Gastroesophageal sphincter (tissue), 4 donors: ENCODE data around the gene LGALS9. TPM values are rescaled to one million over a fixed set of nuclear protein-coding genes. Genes with fewer than 3 reads are reported as not detected.
"Not testable (repeated sequence)": the region's sequence is repeated elsewhere in the genome, so short reads cannot be mapped to it uniquely, and the experiment has no call there.

Experiments
- ATAC-seq: fragments of 150-250 bp; one replicate; pipeline ENCODE4 v1.9.1; 2016; ENCODE audit warnings: mild to moderate bottlenecking, moderate library complexity
- H3K27ac ChIP-seq, 4 donors: fragments of 200-600 bp; sonication (generic) in 3 of 4; 1 replicate in 3 of 4; 2 replicates in 1 of 4; pipeline ENCODE4 v1.5.1; 2016 to 2019
- H3K27me3 ChIP-seq: fragments of 200-600 bp; sonication (generic); one replicate; pipeline ENCODE4 v1.5.1; 2019
- H3K36me3 ChIP-seq, 2 donors: fragments of 200-600 bp; sonication (generic); one replicate each; pipeline ENCODE4 v1.5.1; 2019; ENCODE audit warnings: control low read depth in 1 of 2
- H3K4me1 ChIP-seq, 3 donors: fragments of 200-600 bp; sonication (generic); 1 replicate in 2 of 3; 2 replicates in 1 of 3; pipeline ENCODE4 v1.5.1; 2016 to 2019; ENCODE audit warnings: control low read depth in 2 of 3
- H3K4me3 ChIP-seq, 2 donors: fragments of 200-600 bp; sonication (generic); one replicate each; pipeline ENCODE4 v1.5.1; 2019; ENCODE audit warnings: mild to moderate bottlenecking in 1 of 2, moderate library complexity in 1 of 2
- H3K9me3 ChIP-seq, 3 donors: fragments of 200-600 bp; sonication (generic); one replicate each; pipeline ENCODE4 v1.5.1; 2017 to 2019; ENCODE audit warnings: control low read depth in 2 of 3
- EP300 ChIP-seq: sonication (generic); formaldehyde crosslinking; IDR thresholded peaks from one replicate; pipeline ENCODE4 v1.6.1; 2017; ENCODE audit warnings: antibody characterized with exemption, mild to moderate bottlenecking
- POLR2A ChIP-seq, 2 donors: fragments of 450-650 bp; IDR thresholded peaks; one replicate each; pipeline ENCODE4 v1.6.1; 2017; ENCODE audit warnings: antibody characterized with exemption in 2 of 2, mild to moderate bottlenecking in 2 of 2, moderate library complexity in 1 of 2
- POLR2AphosphoS5 ChIP-seq: sonication (generic); formaldehyde crosslinking; IDR thresholded peaks from one replicate; pipeline ENCODE4 v1.6.1; 2017; ENCODE audit warnings: antibody characterized with exemption
- WGBS, 2 donors: methylation state at CpG; one replicate each; pipeline ENCODE4 v1.1.5; 2018; ENCODE audit warnings: low coverage in 1 of 2; 5-methylcytosine and 5-hydroxymethylcytosine counted together
- total RNA-seq, 4 donors: library from RNA; depleted of rRNA; stranded (reverse); fragments of >200 nt; gene quantifications; one replicate each; pipeline ENCODE4 v1.1.0, GENCODE V29; 2016
- TF ChIP-seq, protein P1 (sequence below), 4 experiments: fragments of 200-600 bp in 2 of 4; fragments of 450-650 bp in 2 of 4; sonication (generic) in 1 of 4; IDR thresholded peaks; one replicate each; pipeline ENCODE4 v1.5.1; 2017 to 2019; ENCODE audit warnings: antibody characterized with exemption in 4 of 4, mild to moderate bottlenecking in 2 of 4, moderate library complexity in 2 of 4

The LGALS9 gene
- total RNA-seq, 4 donors from 2014 or later, result 8.7 to 62.0 (median 27.2) TPM

DNA sequence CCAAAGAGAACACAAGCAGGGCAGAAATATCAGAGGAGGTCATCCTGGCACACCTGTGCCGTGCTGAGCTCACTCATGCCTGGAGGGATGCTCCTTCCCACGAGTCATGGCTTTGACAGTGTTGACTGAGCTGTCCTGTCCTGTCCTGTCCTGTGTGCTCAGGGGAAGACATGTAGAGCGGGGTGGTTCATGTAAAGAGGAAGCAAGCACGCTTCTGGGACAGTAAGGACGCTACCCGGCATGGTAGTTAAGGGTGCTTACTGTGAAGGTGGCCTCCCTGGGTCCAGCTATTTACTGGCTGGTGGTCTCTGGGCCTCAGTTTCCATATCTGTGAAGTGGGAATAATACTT lies 398 bp downstream of the LGALS9 start:
- peak overlapping the region; percentile 17 to 43 for H3K4me3 ChIP-seq
- peak overlapping the region in 3 of 4 donors; percentile 15 to 64 (median 25) for H3K27ac ChIP-seq
- no peak for ATAC-seq
- no peaks in the 10 kb centered on the region for H3K9me3 ChIP-seq
- TF ChIP-seq EP300 (no peak), POLR2A (IDR thresholded peaks at IDR 0.05) (no peak), POLR2AphosphoS5 (no peak)
- TF ChIP-seq, protein P1, sequence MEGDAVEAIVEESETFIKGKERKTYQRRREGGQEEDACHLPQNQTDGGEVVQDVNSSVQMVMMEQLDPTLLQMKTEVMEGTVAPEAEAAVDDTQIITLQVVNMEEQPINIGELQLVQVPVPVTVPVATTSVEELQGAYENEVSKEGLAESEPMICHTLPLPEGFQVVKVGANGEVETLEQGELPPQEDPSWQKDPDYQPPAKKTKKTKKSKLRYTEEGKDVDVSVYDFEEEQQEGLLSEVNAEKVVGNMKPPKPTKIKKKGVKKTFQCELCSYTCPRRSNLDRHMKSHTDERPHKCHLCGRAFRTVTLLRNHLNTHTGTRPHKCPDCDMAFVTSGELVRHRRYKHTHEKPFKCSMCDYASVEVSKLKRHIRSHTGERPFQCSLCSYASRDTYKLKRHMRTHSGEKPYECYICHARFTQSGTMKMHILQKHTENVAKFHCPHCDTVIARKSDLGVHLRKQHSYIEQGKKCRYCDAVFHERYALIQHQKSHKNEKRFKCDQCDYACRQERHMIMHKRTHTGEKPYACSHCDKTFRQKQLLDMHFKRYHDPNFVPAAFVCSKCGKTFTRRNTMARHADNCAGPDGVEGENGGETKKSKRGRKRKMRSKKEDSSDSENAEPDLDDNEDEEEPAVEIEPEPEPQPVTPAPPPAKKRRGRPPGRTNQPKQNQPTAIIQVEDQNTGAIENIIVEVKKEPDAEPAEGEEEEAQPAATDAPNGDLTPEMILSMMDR (IDR thresholded peaks at IDR 0.05), result no peak
- 67% methylated on average over 5 of the region's 6 CpGs; no CpG with 5 or more reads in 1 of the 2 donors for WGBS, 2 donors
- no peaks in the 10 kb centered on the region for H3K27me3 ChIP-seq
- peaks cover 0 to 15% of the 10 kb centered on the region in 2 donors for H3K36me3 ChIP-seq
- peaks cover 0 to 29% (median 15%) of the 10 kb centered on the region in 3 donors for H3K4me1 ChIP-seq

DNA sequence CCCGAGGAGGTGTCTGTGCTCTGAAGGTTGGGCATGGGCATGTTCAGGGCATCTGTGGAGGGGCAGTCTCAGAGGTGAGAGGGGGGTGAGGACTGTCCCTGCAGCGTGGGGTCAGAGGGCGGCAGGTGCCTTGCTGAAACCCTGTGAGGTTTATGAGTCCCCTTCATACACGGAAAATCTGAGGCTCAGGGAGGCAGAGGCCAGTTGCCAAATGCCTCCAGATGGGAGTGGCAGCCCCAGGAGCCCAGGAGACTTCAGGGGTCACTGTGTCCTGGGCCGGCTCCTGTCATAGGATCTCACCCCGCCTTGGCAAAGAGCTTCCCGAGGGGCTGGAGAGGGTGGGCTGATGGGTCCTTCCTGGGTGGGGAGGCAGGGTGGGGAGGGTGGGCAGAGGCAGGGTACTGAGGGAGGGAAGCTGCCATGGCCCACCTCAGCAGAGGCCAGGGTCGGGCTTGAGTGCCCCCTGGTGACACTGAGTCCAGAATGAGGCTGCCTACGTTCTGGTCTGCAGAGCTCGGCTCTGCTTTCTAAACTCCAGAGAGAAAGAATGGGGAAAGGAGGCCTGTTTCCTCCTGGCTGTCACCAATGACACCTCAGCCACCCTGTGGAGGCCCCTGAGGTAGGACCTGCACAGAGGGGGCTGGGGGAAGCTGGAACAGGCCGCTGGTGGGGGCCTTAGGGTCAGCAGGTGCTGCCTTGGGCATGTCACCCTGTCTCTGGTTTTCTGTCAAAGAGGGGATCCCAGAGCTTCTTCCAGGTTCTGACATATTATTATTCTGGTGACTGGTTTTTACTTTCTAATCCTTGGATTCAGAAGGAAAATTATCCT lies 1.1 kb downstream of the LGALS9 start:
- H3K4me3 ChIP-seq, result peak overlapping the region in 1 of 2 donors; percentile 43
- no peak for ATAC-seq
- H3K27ac ChIP-seq, result peak overlapping the region in 3 of 4 donors; percentile 15 to 64 (median 51)
- TF ChIP-seq, protein P1 (IDR thresholded peaks at IDR 0.05), result no peak
- no peak for TF ChIP-seq POLR2A (IDR thresholded peaks at IDR 0.05)
- no peak for TF ChIP-seq POLR2AphosphoS5
- TF ChIP-seq EP300, result no peak
- peaks cover 0 to 11% of the 10 kb centered on the region in 2 donors for H3K36me3 ChIP-seq
- WGBS, 2 donors, result 67 to 82% methylated on average over 1 to 4 of the region's 11 CpGs
- H3K9me3 ChIP-seq, result no peaks in the 10 kb centered on the region
- no peaks in the 10 kb centered on the region for H3K27me3 ChIP-seq
- H3K4me1 ChIP-seq, result peaks cover 0 to 29% (median 15%) of the 10 kb centered on the region in 3 donors

DNA sequence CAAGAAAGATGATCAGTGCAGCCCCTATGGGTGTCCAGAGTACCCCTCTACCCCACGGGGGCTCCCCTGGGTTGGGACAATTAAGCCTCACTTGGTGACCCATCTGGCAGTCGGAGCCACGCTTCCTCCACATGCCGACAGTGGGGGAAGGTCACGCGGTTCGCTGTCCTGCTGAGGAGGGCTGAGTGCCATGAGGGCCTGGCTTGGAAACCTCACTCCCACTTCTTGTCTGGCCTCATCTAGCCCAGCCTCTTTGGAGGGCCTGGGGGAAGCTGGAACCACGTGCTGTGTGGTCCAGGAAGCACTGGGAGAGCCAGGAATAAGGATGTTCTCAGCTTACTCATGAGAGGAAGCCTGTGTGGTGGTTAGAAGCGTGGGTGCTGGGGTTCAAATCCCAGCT lies 1.8 kb downstream of the LGALS9 start:
- peak overlapping the region in 3 of 4 donors; percentile 53 to 64 (median 55) for H3K27ac ChIP-seq
- TF ChIP-seq POLR2AphosphoS5, result peak; percentile 27
- not testable (repeated sequence) for H3K27me3 ChIP-seq, H3K9me3 ChIP-seq, H3K4me3 ChIP-seq
- WGBS, 2 donors, result 9 to 15% methylated on average over 2 to 4 of the region's 9 CpGs
- H3K36me3 ChIP-seq, result peaks cover 0 to 11% of the 10 kb centered on the region in 2 donors
- H3K4me1 ChIP-seq, result peaks cover 0 to 29% (median 15%) of the 10 kb centered on the region in 3 donors
- ATAC-seq, result peak; percentile 88

DNA sequence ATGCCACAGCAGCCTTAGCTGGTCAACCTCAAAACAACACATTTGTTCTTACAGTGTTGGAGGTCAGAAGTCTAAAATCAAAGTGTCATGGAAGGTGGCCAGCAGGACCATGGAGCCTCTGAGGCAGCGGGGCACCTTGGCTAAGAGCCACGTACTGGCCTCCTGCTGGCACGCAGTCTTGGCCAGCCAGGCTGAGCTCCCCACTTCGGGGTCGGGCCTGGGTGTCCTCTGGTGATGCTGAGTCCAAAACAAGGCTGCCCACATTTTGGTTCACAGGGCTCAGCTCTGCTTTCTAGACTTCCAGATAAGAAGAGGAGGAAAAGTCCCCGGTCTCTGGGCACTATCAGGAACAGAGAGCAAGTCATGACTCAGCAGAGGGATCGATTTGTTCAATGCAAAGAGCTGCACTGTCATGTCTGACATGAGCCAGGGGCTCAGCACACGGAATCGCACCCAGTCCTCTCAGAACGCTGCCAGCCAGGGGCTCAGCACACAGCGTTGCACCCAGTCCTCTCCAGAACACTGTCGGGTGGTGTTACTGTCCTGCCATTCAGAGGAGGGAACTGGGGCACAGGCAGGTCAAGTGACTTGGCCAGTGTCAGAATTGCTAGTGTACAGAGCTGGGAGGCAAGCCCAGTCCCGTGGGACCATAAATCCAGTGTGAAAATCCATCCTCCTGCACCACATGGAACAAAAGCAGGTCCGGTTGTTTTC lies 2.5 kb downstream of the LGALS9 start:
- peak; percentile 19 for ATAC-seq
- H3K27ac ChIP-seq, result peak overlapping the region in 3 of 4 donors; percentile 53 to 64 (median 55)
- WGBS, 2 donors, result 30 to 48% methylated on average over 2 to 4 of the region's 14 CpGs
- no peaks in the 10 kb centered on the region for H3K27me3 ChIP-seq
- H3K4me1 ChIP-seq, result peaks cover 0 to 29% (median 15%) of the 10 kb centered on the region in 3 donors
- TF ChIP-seq EP300, result no peak
- TF ChIP-seq, protein P1 (IDR thresholded peaks at IDR 0.05), result no peak
- TF ChIP-seq POLR2AphosphoS5, result no peak
- no peak for TF ChIP-seq POLR2A (IDR thresholded peaks at IDR 0.05)
- H3K9me3 ChIP-seq, result no peaks in the 10 kb centered on the region
- H3K36me3 ChIP-seq, result peaks cover 0 to 8% of the 10 kb centered on the region in 2 donors
- H3K4me3 ChIP-seq, result no peak overlapping the region

DNA sequence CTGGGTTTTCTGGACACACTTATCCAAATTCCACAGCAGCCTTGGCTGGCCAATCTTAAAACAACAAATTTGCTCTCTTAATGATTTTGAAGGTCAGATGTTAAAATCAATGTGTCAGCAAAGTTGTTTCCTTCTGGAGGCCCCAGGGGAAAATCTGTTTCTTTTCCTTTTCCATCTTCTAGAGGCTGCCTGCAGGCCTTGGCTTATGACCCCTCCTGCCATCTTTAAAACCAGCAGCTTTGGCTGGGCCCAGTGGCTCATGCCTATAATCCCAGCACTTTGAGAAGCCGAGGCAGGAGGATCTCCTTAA lies 3.0 kb downstream of the LGALS9 start:
- peak overlapping the region in 1 of 4 donors; percentile 64 for H3K27ac ChIP-seq
- peaks cover 0 to 29% (median 15%) of the 10 kb centered on the region in 3 donors for H3K4me1 ChIP-seq
- no peaks in the 10 kb centered on the region for H3K9me3 ChIP-seq
- TF ChIP-seq POLR2A (IDR thresholded peaks at IDR 0.05), result no peak
- no peak for TF ChIP-seq EP300
- no peak for TF ChIP-seq POLR2AphosphoS5
- TF ChIP-seq, protein P1 (IDR thresholded peaks at IDR 0.05), result no peak
- WGBS, 2 donors, result 80% methylated on average over 1 of the region's 1 CpG; no CpG with 5 or more reads in 1 of the 2 donors
- no peak for ATAC-seq
- peaks cover 0 to 8% of the 10 kb centered on the region in 2 donors for H3K36me3 ChIP-seq
- H3K27me3 ChIP-seq, result no peaks in the 10 kb centered on the region
- H3K4me3 ChIP-seq, result no peak overlapping the region
